Sigmoid colon (tissue), 4 donors: Measurements from ENCODE around the gene WDR26.

Source experiments
- EP300 ChIP-seq, 4 donors: sonication (generic); formaldehyde crosslinking; IDR thresholded peaks; one replicate each; pipeline ENCODE4 v1.6.1; 2017; ENCODE audit warnings: antibody characterized with exemption in 4 of 4
- POLR2A ChIP-seq, 2 donors: fragments of 450-650 bp; IDR thresholded peaks; one replicate each; pipeline ENCODE4 v1.6.1; 2016; ENCODE audit warnings: antibody characterized with exemption in 2 of 2, mild to moderate bottlenecking in 2 of 2, moderate library complexity in 2 of 2
- TF ChIP-seq, protein P1 (sequence below), 4 experiments: fragments of 450-650 bp in 3 of 4; fragments of 200-600 bp in 1 of 4; IDR thresholded peaks; one replicate each; pipeline ENCODE4 v1.5.1; 2016 to 2019; ENCODE audit warnings: antibody characterized with exemption in 4 of 4, mild to moderate bottlenecking in 3 of 4, moderate library complexity in 2 of 4

DNA sequence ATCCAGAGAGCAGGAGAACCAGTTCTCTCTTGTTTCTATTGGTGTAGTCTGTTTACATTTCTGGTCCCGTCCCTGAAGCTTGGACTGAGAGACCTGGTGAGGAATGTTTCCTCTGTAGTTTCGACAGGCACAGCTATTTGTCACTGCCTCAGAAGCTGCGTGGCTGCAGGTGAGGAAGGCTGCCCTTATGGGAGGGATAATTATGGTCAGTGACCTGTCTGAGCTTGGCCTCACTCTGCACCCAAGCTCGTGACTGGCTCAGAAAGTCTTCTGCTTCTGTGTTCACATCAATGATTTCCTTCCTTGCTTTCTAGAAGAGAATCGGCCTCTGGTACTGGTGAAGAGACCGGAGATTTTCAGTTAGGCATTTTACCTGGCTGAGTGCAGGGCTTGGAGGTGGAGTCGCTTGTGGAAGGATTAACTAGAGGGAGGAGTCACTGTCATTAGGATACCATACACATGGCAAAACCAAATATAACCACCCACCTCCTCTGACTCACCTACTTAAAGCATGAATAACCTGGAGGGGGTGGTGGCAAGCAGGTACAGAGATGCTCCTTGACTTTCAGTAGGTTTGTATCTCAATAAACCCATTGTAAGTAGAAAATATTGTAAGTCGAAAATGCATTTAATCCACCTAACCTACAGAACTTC lies 19.9 kb upstream of the WDR26 start:
- TF ChIP-seq, protein P1, sequence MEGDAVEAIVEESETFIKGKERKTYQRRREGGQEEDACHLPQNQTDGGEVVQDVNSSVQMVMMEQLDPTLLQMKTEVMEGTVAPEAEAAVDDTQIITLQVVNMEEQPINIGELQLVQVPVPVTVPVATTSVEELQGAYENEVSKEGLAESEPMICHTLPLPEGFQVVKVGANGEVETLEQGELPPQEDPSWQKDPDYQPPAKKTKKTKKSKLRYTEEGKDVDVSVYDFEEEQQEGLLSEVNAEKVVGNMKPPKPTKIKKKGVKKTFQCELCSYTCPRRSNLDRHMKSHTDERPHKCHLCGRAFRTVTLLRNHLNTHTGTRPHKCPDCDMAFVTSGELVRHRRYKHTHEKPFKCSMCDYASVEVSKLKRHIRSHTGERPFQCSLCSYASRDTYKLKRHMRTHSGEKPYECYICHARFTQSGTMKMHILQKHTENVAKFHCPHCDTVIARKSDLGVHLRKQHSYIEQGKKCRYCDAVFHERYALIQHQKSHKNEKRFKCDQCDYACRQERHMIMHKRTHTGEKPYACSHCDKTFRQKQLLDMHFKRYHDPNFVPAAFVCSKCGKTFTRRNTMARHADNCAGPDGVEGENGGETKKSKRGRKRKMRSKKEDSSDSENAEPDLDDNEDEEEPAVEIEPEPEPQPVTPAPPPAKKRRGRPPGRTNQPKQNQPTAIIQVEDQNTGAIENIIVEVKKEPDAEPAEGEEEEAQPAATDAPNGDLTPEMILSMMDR (IDR thresholded peaks at IDR 0.05): no peak
- TF ChIP-seq POLR2A (IDR thresholded peaks at IDR 0.05) (no peak), EP300 (IDR thresholded peaks at IDR 0.05) (no peak)
